PC-3 (cell line): Measurements from ENCODE around the gene KIRREL1. TPM values are rescaled to one million over a fixed set of nuclear protein-coding genes. Genes with fewer than 3 reads are reported as not detected.

Experiments used
- ATAC-seq: fragments of 200-7000 bp; cut with Tn5 transposase; 2 replicates; pipeline ENCODE4 v1.9.1; 2020; ENCODE audit warnings: mild to moderate bottlenecking, moderate library complexity
- BruUV-seq: library from RNA; stranded (reverse); fragments of 400-500 nt; replicated peaks from 2 replicates; lab custom pipeline; 2021; lab: Mats Ljungman, UMichigan
- CTCF ChIA-PET: fragments of 300-600 bp; sonication (Branson Sonifier 250); formaldehyde crosslinking; loops from one replicate; lab custom pipeline; 2022; ENCODE audit warnings: antibody characterized with exemption; lab: Charles Lee
- POLR2A ChIA-PET: fragments of 300-600 bp; sonication (Branson Sonifier 250); formaldehyde crosslinking; loops from one replicate; lab custom pipeline; 2022; ENCODE audit warnings: antibody characterized with exemption; ENCODE audit not compliant: unreplicated experiment; lab: Charles Lee
- DNase-seq: peaks from one replicate; pipeline ENCODE4 v3.0.0-alpha.2; 2015
- H2AFZ ChIP-seq: fragments of 300-600 bp; sonication (generic); 2 replicates; pipeline ENCODE4 v1.6.0; 2016; ENCODE audit warnings: antibody characterized with exemption, low read length
- H3F3A ChIP-seq: fragments of 300-600 bp; sonication (generic); one replicate; pipeline ENCODE4 v1.6.0; 2017; ENCODE audit warnings: antibody characterized with exemption, low read length, control low read depth, mild to moderate bottlenecking; ENCODE audit not compliant: unreplicated experiment
- H3K27ac ChIP-seq: fragments of 300-600 bp; sonication (generic); 2 replicates; pipeline ENCODE4 v1.5.1; 2016; ENCODE audit warnings: mild to moderate bottlenecking, low read length
- H3K27me3 ChIP-seq: fragments of 300-600 bp; sonication (generic); 2 replicates; pipeline ENCODE4 v1.6.1; 2016; ENCODE audit warnings: low read length, mixed read lengths
- H3K36me3 ChIP-seq: fragments of 300-600 bp; sonication (generic); 2 replicates; pipeline ENCODE4 v1.6.1; 2016; ENCODE audit warnings: low read depth, mixed run types, low read length, mixed read lengths
- H3K4me1 ChIP-seq: fragments of 300-600 bp; sonication (generic); 2 replicates; pipeline ENCODE4 v1.5.1; 2016; ENCODE audit warnings: low read length; ENCODE audit not compliant: insufficient read depth
- H3K4me2 ChIP-seq: fragments of 300-600 bp; sonication (generic); 2 replicates; pipeline ENCODE4 v1.6.0; 2016; ENCODE audit warnings: low read length
- H3K4me3 ChIP-seq: fragments of 300-600 bp; sonication (generic); 2 replicates; pipeline ENCODE4 v1.5.1; 2016; ENCODE audit warnings: mild to moderate bottlenecking, low read length, mixed read lengths
- H3K79me2 ChIP-seq: fragments of 300-600 bp; sonication (generic); 2 replicates; pipeline ENCODE4 v1.6.1; 2017; ENCODE audit warnings: low read length, mixed read lengths
- H3K9ac ChIP-seq: fragments of 300-600 bp; sonication (generic); 2 replicates; pipeline ENCODE4 v1.6.0; 2016; ENCODE audit warnings: mild to moderate bottlenecking, low read length
- H3K9me2 ChIP-seq: fragments of 300-600 bp; sonication (generic); replicated peaks from 2 replicates; pipeline ENCODE4 v1.6.1; 2016; ENCODE audit warnings: mixed run types, low read length, mixed read lengths
- H3K9me3 ChIP-seq: fragments of 300-600 bp; sonication (generic); 2 replicates; pipeline ENCODE4 v1.6.1; 2016; ENCODE audit warnings: low read length, mixed read lengths
- H4K20me1 ChIP-seq: fragments of 300-600 bp; sonication (generic); 2 replicates; pipeline ENCODE4 v1.6.1; 2016; ENCODE audit warnings: low read length, mixed read lengths
- EZH2 ChIP-seq: fragments of 300-600 bp; sonication (generic); IDR thresholded peaks from one replicate; pipeline ENCODE4 v1.6.1; 2017; ENCODE audit warnings: antibody characterized with exemption, mild to moderate bottlenecking, low read length; ENCODE audit not compliant: unreplicated experiment
- EZH2phosphoT487 ChIP-seq: fragments of 300-600 bp; sonication (generic); IDR thresholded peaks from 2 replicates; pipeline ENCODE4 v1.6.1; 2018; ENCODE audit warnings: mild to moderate bottlenecking, antibody characterized with exemption, low read length, borderline replicate concordance
- intact Hi-C: fragments of 100-400 bp; cut with micrococcal nuclease; formaldehyde crosslinking; loops from 2 replicates; pipeline ENCODE4 v1.9.0; 2023
- total RNA-seq: library from RNA; depleted of rRNA; stranded (reverse); fragments of >200 nt; gene quantifications from 2 replicates; pipeline ENCODE4 v1.2.3, GENCODE V29; 2014
- TF ChIP-seq, protein P1 (sequence below): fragments of 300-600 bp; sonication (generic); conservative IDR thresholded peaks from 2 replicates; pipeline ENCODE4 v1.5.1; 2017; ENCODE audit warnings: antibody characterized with exemption, low read depth, mild to moderate bottlenecking, low read length

The KIRREL1 gene
- total RNA-seq, 1 experiment from 2014 or later = 49.8 TPM

- no TSS peak for BruUV-seq
- Histone ChIP-seq H3K4me1 (peaks cover 70% of the 10 kb centered on the region), H4K20me1 (no peaks in the 10 kb centered on the region), H3K36me3 (peaks cover 8% of the 10 kb centered on the region; the same call in 1 of the 2 replicates), H2AFZ (no peak overlapping the region), H3K27me3 (no peaks in the 10 kb centered on the region), H3K9ac (no peak overlapping the region), H3K9me3 (no peaks in the 10 kb centered on the region), H3K79me2 (peaks cover 85% of the 10 kb centered on the region), H3F3A (peaks cover 13% of the 10 kb centered on the region), H3K27ac (0 out of 2 replicates have a peak overlapping the region, but pooled peaks have one; percentile 6), H3K4me3 (no peak overlapping the region), H3K9me2 (no peaks in the 10 kb centered on the region), H3K4me2 (peak overlapping the region; percentile 39)
- intact Hi-C loops = no loop called here
- ChIA-PET CTCF (no interaction called here), POLR2A (interaction anchor here (1.0 kb wide), 1 partner anchor 15 kb away, joined by 3 read pairs; no protein-coding TSS in a partner anchor)
- peak; percentile 65 for DNase-seq
- no peak for TF ChIP-seq EZH2phosphoT487
- TF ChIP-seq EZH2 = no peak
- TF ChIP-seq, protein P1, sequence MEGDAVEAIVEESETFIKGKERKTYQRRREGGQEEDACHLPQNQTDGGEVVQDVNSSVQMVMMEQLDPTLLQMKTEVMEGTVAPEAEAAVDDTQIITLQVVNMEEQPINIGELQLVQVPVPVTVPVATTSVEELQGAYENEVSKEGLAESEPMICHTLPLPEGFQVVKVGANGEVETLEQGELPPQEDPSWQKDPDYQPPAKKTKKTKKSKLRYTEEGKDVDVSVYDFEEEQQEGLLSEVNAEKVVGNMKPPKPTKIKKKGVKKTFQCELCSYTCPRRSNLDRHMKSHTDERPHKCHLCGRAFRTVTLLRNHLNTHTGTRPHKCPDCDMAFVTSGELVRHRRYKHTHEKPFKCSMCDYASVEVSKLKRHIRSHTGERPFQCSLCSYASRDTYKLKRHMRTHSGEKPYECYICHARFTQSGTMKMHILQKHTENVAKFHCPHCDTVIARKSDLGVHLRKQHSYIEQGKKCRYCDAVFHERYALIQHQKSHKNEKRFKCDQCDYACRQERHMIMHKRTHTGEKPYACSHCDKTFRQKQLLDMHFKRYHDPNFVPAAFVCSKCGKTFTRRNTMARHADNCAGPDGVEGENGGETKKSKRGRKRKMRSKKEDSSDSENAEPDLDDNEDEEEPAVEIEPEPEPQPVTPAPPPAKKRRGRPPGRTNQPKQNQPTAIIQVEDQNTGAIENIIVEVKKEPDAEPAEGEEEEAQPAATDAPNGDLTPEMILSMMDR = no peak
- peak; percentile 41 for ATAC-seq
These were observed 32.3 kb downstream of the KIRREL1 start for GRCh38 chr1:158025576-158026230.

DNA sequence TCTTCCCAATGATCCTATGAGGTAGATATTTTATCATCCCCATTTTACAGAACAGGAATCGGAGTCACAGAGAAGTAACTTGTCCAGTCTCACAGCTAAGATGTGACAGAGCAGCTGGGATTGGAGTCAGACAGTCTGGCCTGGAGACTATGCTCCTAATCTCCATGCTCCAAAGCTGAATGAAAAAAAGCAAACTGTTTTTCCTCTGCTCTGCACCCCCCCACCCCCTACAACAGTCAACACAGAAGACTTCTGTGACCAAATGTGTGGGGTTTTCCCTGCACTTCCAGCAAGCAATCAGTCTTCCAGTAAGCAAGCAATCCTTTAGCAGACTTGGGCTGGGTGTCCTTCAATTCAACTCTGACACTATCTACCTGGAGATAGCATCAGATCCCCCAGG is 33.2 kb downstream of the KIRREL1 start:
- POLR2A ChIA-PET = no interaction called here

More for the DNA sequence above, 33.2 kb downstream of the KIRREL1 start:
- Histone ChIP-seq H3K27me3 (no peaks in the 10 kb centered on the region), H3K4me3 (no peak overlapping the region), H3K79me2 (peaks cover 82% of the 10 kb centered on the region), H3K27ac (no peak overlapping the region), H4K20me1 (no peaks in the 10 kb centered on the region), H3K4me1 (peaks cover 60% of the 10 kb centered on the region), H3K9ac (no peak overlapping the region), H3F3A (peaks cover 13% of the 10 kb centered on the region), H2AFZ (no peak overlapping the region), H3K9me3 (no peaks in the 10 kb centered on the region), H3K4me2 (no peak overlapping the region), H3K36me3 (peaks cover 16% of the 10 kb centered on the region; the same call in 1 of the 2 replicates), H3K9me2 (no peaks in the 10 kb centered on the region)
- BruUV-seq = no TSS peak
- intact Hi-C loops = no loop called here
- CTCF ChIA-PET = no interaction called here
- ATAC-seq (no peak), DNase-seq (no peak)
- TF ChIP-seq EZH2 (no peak), EZH2phosphoT487 (no peak)
- TF ChIP-seq, protein P1 = no peak
